CD4-positive, alpha-beta T cell treated with Interleukin-15 for 4 hours (primary cell): Measurements from ENCODE around the gene GHITM.
"Not testable (repeated sequence)": the region's sequence is repeated elsewhere in the genome, so short reads cannot be mapped to it uniquely, and the experiment has no call there.

Experiments used
- DNase-seq: peaks from one replicate; pipeline ENCODE4 v3.0.0-alpha.2; 2020; ENCODE audit warnings: low spot score

The GHITM gene

DNA sequence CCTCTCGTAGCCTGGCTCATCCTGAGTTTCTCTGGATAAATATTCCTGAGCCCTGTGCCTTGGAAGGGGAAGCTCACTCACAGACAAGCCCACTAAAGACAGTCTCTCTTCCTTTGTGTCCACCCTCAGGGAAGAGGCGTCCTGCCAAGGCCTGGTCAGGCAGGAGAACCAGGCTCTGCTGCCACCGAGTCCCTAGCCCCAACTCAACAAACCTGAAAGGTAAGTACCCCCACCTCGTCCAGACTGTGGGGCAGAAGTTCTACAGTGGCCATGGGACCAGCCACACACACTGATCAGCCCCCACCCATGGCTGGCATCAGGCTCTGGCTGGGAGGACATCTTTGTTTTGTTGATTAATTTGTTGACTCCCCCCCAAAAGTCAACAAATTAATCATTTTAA, 37.0 kb downstream of the GHITM start:
- no peak for DNase-seq

DNA sequence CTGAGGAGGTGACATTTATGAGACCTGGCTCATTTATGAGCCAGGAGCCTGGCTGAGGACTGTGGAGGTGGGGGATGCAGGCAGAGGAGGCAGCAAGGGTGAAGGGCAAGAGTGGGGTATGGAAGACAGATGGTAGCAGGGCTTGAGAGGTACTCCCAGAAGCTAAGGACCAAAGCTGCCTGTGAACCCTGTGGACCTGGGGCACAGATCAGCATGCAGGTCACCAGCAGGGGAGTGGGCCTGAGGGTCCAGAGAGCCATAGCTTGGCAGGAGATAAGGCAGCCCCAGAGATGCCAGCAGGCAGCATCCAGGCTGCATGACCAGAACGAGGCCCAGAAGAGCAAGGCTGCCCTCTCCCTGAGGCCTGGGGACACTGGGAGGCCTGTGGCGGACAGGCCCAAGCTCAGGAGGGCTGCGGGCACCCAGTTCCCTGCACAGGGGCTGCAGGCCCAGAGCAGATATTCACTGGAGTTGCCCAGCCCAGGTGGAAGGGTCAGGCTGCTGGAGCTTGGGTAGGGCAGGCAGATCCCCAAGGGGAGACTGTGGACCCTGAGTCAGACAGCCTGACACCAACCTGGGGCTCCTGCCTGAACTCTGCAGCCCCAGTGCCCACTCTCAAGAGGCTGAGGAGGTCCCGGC, 37.6 kb downstream of the GHITM start:
- DNase-seq: no peak

DNA sequence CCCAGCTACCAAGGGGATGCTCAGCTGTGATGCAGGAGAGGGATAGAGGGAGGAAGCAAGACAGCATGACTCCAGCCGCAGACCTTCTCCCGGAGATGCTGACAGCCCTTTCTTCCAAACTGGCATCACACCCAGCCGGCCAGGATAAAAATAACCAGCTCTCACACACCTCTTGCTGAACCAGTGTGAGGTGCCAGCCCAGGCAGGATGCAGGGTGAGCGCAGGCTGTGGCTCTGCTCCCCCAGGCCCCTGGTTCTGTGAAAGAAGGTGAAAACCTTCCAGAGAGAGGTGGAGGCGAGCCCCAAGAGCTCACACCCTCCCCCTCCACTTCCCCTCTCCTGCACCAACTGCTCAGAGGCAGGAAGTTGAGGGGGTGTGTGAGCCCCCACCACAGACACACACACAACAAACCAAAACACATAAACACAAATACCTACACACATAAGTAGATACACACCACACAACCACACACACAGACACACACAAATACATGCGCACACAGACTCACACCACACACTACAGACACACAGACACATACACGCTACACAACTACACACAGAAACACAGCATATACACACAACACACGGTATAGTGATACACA, 38.3 kb downstream of the GHITM start:
- peak; percentile 56 for DNase-seq

- DNase-seq: no peak
Measured at GRCh38 chr10:84178160-84178609, 38.9 kb downstream of the GHITM start.

- DNase-seq: peak; percentile 34
Measured at GRCh38 chr10:84179059-84179710, 39.9 kb downstream of the GHITM start.

GRCh38 chr10:84180386-84180785, 41.1 kb downstream of the GHITM start:
- DNase-seq: not testable (repeated sequence)

- DNase-seq: no peak
Measured at GRCh38 chr10:84181631-84182030, 42.3 kb downstream of the GHITM start.

GRCh38 chr10:84184517-84184916, 45.2 kb downstream of the GHITM start:
- no peak for DNase-seq

DNA sequence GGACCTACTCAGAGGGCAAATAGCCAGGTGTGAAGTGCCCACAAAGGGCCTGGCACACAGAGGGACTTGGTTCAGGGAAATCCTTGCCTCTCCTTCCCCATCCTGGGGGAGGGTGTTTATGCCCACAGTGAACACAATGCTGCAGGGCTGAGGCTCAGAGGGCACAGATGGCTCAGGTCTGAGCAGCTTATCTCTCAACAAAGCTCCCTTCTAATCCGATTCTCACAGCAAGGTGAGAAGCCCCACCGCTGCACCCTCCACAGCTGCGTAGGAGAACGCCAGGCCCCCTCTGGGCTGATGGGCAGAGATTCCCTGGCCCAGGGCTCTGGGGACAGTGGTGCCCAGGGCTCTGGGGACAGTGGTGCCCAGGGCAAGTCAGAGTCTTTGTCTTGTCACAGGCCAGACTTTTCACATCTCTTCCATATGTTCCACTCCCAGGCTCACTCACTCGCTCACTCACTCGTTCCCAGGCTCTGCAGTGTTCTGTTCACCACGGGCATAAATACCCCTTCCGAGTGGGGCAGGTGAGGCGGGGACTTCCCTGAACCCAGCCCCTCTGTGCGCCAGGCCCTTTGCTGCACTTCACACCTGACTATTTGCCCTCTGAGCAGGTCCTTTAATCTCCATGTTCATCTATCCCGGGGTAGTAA, 46.3 kb downstream of the GHITM start:
- no peak for DNase-seq

DNA sequence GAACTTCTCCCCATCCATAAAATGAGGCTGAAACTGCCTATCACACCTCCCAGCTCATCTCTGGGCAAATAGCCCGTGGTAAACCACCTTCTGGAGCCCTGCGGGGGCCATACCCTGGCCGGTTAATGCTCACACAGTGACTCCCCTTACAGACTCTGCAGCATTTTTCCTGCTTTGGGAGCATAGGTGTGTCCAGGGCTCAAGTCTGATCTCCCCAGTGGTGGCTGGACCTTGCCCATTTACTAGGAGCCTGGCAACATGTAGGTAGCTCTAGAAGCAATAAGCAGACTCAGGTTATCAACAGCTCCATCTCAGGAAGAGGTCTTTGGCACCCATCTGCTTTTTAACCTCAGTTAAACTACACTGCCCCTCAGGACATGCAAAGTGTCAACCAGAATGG, 49.5 kb downstream of the GHITM start:
- no peak for DNase-seq

DNA sequence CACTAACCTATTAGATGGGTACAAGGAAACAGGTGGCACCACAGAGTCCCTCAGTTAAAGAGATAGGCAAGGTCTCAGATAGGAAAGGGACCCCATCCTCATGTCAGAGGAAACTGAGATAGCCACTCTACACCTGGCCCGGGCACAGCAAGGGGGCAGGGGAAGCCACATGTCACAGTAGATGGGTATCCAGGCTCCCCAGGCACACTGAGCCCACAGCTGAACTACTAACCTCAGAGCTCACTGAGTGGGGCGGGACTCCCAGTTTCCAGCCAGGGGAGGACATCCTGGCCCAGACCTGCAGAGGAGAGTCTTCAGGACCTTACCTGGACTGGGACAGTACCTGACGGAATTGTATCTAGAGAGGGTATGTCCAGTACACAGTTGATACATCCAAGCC, 51.3 kb downstream of the GHITM start:
- no peak for DNase-seq

- no peak for DNase-seq
Measured at GRCh38 chr10:84191106-84191505, 51.8 kb downstream of the GHITM start.

- DNase-seq: no peak
Measured at GRCh38 chr10:84193327-84193726, 54.0 kb downstream of the GHITM start.

DNA sequence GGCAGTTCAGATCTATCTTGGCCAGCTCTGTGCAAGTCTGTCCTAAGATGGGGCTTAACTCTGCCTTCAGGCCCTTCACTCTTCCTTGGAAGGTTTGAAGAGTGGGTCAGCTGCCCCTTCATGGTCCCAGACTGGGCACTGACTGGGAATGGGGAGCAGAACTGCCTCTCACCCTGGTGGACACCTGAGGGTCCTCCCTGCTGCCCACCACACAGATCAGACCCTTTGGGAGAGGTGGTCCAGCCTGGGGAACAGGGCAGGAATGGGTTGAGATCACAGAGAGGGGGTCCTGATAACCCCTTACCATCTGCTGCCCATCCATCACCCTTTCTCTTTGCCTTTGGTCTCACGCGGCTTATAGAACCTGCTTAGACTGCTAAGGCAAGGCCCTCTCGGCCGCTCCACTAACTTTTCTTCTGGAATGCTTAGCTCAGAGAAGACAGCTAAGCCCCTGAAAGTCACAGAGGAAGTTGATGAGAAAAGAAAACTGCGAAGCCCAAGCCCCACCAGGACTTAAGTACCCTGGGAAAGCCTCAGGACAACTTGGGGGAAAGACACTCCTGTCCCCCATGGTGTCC, 54.6 kb downstream of the GHITM start:
- DNase-seq: no peak

GRCh38 chr10:84194424-84195043, 55.2 kb downstream of the GHITM start, which contains the start of gene CDHR1:
CDHR1 (plus strand) TSS chr10:84194537; CDS start chr10:84194761, 224 bp downstream.
- peak; percentile 41 for DNase-seq

GRCh38 chr10:84195044-84195830, 55.9 kb downstream of the GHITM start:
- DNase-seq: no peak

- no peak for DNase-seq
Measured at GRCh38 chr10:84196083-84196482, 56.8 kb downstream of the GHITM start.

GRCh38 chr10:84196941-84197340, 57.6 kb downstream of the GHITM start:
- DNase-seq: no peak

DNA sequence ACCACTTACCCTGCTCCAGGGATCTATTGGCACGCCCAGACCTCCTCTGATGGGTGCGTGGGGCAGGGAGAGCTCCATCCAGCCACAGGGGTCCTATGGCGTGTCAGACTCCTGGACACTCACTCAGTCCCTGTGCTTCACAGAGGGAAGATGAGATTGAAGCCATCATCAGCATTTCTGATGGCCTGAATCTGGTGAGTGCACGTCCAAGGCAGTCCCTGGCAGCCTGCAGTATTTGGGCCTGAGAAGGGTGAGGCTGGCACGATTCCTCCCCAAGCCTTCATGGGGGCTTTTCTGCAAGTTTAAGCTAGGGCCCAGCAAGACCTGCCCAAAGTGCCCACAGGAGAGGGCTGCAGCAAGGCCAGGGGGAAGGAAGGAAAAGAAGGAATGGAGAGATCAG, 58.3 kb downstream of the GHITM start:
- no peak for DNase-seq

GRCh38 chr10:84198206-84198915, 59.1 kb downstream of the GHITM start:
- DNase-seq: no peak
